HEK293 (cell line): ENCODE measurements around the gene NECAB2.

Experiments used
- CTCF ChIA-PET: fragments of 350-600 bp; formaldehyde crosslinking; extraction: SDS; loops from one replicate; lab custom pipeline; 2021; ENCODE audit warnings: antibody characterized with exemption; lab: Yijun Ruan, JAX
- POLR2A ChIA-PET: fragments of 300-600 bp; formaldehyde crosslinking; extraction: SDS; loops from one replicate; lab custom pipeline; 2020; ENCODE audit warnings: antibody characterized with exemption, inconsistent platforms; lab: Yijun Ruan, JAX
- H3K27ac ChIP-seq: fragments of 200-500 bp; sonication (Bioruptor generic); 2 replicates; pipeline ENCODE4 v1.5.1; 2014; ENCODE audit warnings: low read depth, low read length, control low read depth, inconsistent platforms; ENCODE audit errors: extremely low read depth
- H3K36me3 ChIP-seq, 2 experiments: fragments of 200-500 bp in 1 of 2; sonication (Bioruptor generic) in 1 of 2; 1 replicate in 1 of 2; 2 replicates in 1 of 2; pipeline ENCODE4 v1.5.1; 2014 to 2017; ENCODE audit warnings: inconsistent platforms in 2 of 2, low read length in 2 of 2; ENCODE audit not compliant: control insufficient read depth in 2 of 2, insufficient read depth in 1 of 2
- H3K4me1 ChIP-seq: fragments of 200-500 bp; sonication (Bioruptor generic); 2 replicates; pipeline ENCODE4 v1.5.1; 2014; ENCODE audit warnings: mild to moderate bottlenecking, low read length, inconsistent platforms; ENCODE audit not compliant: control insufficient read depth, insufficient read depth
- H3K4me3 ChIP-seq: 2 replicates; pipeline ENCODE4 v1.5.1; 2011; ENCODE audit warnings: low read depth, mild to moderate bottlenecking, control low read depth, low read length, moderate library complexity
- H3K9me3 ChIP-seq: fragments of 200-500 bp; sonication (Bioruptor generic); 2 replicates; pipeline ENCODE4 v1.5.1; 2014; ENCODE audit warnings: low read depth, low read length, inconsistent platforms; ENCODE audit not compliant: control insufficient read depth, insufficient read depth
- BCL11B ChIP-seq: fragments of 450-650 bp; formaldehyde crosslinking; IDR thresholded peaks from 2 replicates; pipeline ENCODE4 v1.5.1; 2016; ENCODE audit warnings: low read depth, missing biosample characterization, missing genetic modification characterization
- CTCF ChIP-seq: fragments of 450-650 bp; formaldehyde crosslinking; IDR thresholded peaks from 2 replicates; pipeline ENCODE4 v1.5.1; 2016; ENCODE audit warnings: missing biosample characterization, missing genetic modification characterization
- HOXC10 ChIP-seq: sonication (generic); formaldehyde crosslinking; IDR thresholded peaks from 2 replicates; pipeline ENCODE4 v1.8.1; 2023; ENCODE audit warnings: mild to moderate bottlenecking, missing genetic modification reagents
- KLF1 ChIP-seq: fragments of 450-650 bp; formaldehyde crosslinking; IDR thresholded peaks from 2 replicates; pipeline ENCODE4 v1.5.1; 2016; ENCODE audit warnings: missing biosample characterization, missing genetic modification characterization
- MYNN ChIP-seq: fragments of 450-650 bp; formaldehyde crosslinking; IDR thresholded peaks from 2 replicates; pipeline ENCODE4 v1.5.1; 2016; ENCODE audit warnings: missing biosample characterization, missing genetic modification characterization, borderline replicate concordance
- SP3 ChIP-seq: fragments of 450-650 bp; formaldehyde crosslinking; IDR thresholded peaks from 2 replicates; pipeline ENCODE4 v1.5.1; 2016; ENCODE audit warnings: missing biosample characterization, missing genetic modification characterization
- WT1 ChIP-seq: fragments of 450-650 bp; formaldehyde crosslinking; IDR thresholded peaks from 2 replicates; pipeline ENCODE4 v1.5.1; 2016; ENCODE audit warnings: missing biosample characterization, missing genetic modification characterization
- ZBTB48 ChIP-seq: fragments of 450-650 bp; formaldehyde crosslinking; IDR thresholded peaks from 2 replicates; pipeline ENCODE4 v1.5.1; 2016; ENCODE audit warnings: missing biosample characterization, missing genetic modification characterization
- ZFP41 ChIP-seq: fragments of 450-650 bp; formaldehyde crosslinking; IDR thresholded peaks from 2 replicates; pipeline ENCODE4 v1.5.1; 2016; ENCODE audit warnings: missing biosample characterization, missing genetic modification characterization, borderline replicate concordance
- ZNF174 ChIP-seq: fragments of 450-650 bp; formaldehyde crosslinking; IDR thresholded peaks from 2 replicates; pipeline ENCODE4 v1.5.0; 2017; ENCODE audit warnings: missing biosample characterization, mild to moderate bottlenecking, missing genetic modification characterization
- ZNF394 ChIP-seq: fragments of 450-650 bp; formaldehyde crosslinking; IDR thresholded peaks from 2 replicates; pipeline ENCODE4 v1.5.1; 2016; ENCODE audit warnings: missing biosample characterization, missing genetic modification characterization, mild to moderate bottlenecking, moderate library complexity, borderline replicate concordance
- ZNF404 ChIP-seq: fragments of 450-650 bp; formaldehyde crosslinking; IDR thresholded peaks from 2 replicates; pipeline ENCODE4 v1.5.1; 2017; ENCODE audit warnings: missing biosample characterization, missing genetic modification characterization
- ZNF416 ChIP-seq: fragments of 450-650 bp; formaldehyde crosslinking; IDR thresholded peaks from 2 replicates; pipeline ENCODE4 v1.5.1; 2016; ENCODE audit warnings: missing biosample characterization, missing genetic modification characterization
- ZNF423 ChIP-seq: fragments of 450-650 bp; formaldehyde crosslinking; IDR thresholded peaks from 2 replicates; pipeline ENCODE4 v1.5.1; 2016; ENCODE audit warnings: missing biosample characterization, missing genetic modification characterization
- ZNF513 ChIP-seq: fragments of 450-650 bp; IDR thresholded peaks from 2 replicates; pipeline ENCODE4 v1.5.1; 2018; ENCODE audit warnings: missing biosample characterization, missing genetic modification characterization
- ZNF521 ChIP-seq: fragments of 450-650 bp; formaldehyde crosslinking; IDR thresholded peaks from 2 replicates; pipeline ENCODE4 v1.5.1; 2017; ENCODE audit warnings: missing biosample characterization, mild to moderate bottlenecking, missing genetic modification characterization
- ZNF623 ChIP-seq: fragments of 450-650 bp; formaldehyde crosslinking; IDR thresholded peaks from 2 replicates; pipeline ENCODE4 v1.5.1; 2016; ENCODE audit warnings: missing biosample characterization, missing genetic modification characterization
- ZNF76 ChIP-seq: fragments of 450-650 bp; formaldehyde crosslinking; IDR thresholded peaks from 2 replicates; pipeline ENCODE4; 2016; ENCODE audit warnings: low read depth, missing biosample characterization, missing genetic modification characterization, borderline replicate concordance
- ZNF785 ChIP-seq: fragments of 450-650 bp; formaldehyde crosslinking; IDR thresholded peaks from 2 replicates; pipeline ENCODE4 v1.5.1; 2016; ENCODE audit warnings: missing biosample characterization, missing genetic modification characterization
- ZNF837 ChIP-seq: fragments of 450-650 bp; formaldehyde crosslinking; IDR thresholded peaks from 2 replicates; pipeline ENCODE4 v1.5.1; 2016; ENCODE audit warnings: missing biosample characterization, missing genetic modification characterization
- ZSCAN5A ChIP-seq: fragments of 450-650 bp; formaldehyde crosslinking; IDR thresholded peaks from 2 replicates; pipeline ENCODE4 v1.5.1; 2016; ENCODE audit warnings: missing biosample characterization, missing genetic modification characterization
- ZXDB ChIP-seq: fragments of 450-650 bp; formaldehyde crosslinking; IDR thresholded peaks from 2 replicates; pipeline ENCODE4 v1.5.1; 2016; ENCODE audit warnings: missing biosample characterization, missing genetic modification characterization

The NECAB2 gene

GRCh38 chr16:83995754-83996153, 27.7 kb downstream of the NECAB2 start:
- H3K27ac ChIP-seq = no peak overlapping the region
- TF ChIP-seq ZXDB (tag by site-specific recombination) (peak; percentile 50; the same call in 1 of the 2 replicates), ZNF423 (tag by site-specific recombination) (no peak), MYNN (tag by site-specific recombination) (peak; percentile 31; the same call in 1 of the 2 replicates), ZNF394 (tag by site-specific recombination) (peak; percentile 50; the same call in 1 of the 2 replicates)
- TF ChIP-seq, all 188 proteins: peak for 3
- H3K4me3 ChIP-seq = no peak overlapping the region
- H3K4me1 ChIP-seq = no peaks in the 10 kb centered on the region
- ChIA-PET POLR2A (interaction anchor here (1.0 kb wide), 1 partner anchor 18 kb away, joined by 3 read pairs; no protein-coding TSS in a partner anchor), CTCF (interaction anchor here (1.0 to 1.6 kb wide), 4 partner anchors 13 to 512 kb away, joined by 3 to 5 read pairs (median 4); no protein-coding TSS in a partner anchor)
- no peaks in the 10 kb centered on the region for H3K36me3 ChIP-seq
- no peaks in the 10 kb centered on the region for H3K9me3 ChIP-seq

- Histone ChIP-seq H3K27ac (no peak overlapping the region), H3K9me3 (no peaks in the 10 kb centered on the region), H3K4me3 (no peak overlapping the region), H3K4me1 (no peaks in the 10 kb centered on the region), H3K36me3 (no peaks in the 10 kb centered on the region)
- TF ChIP-seq CTCF (tag by site-specific recombination) = 0 out of 2 replicates have a peak, but pooled peaks have one; percentile 27
- TF ChIP-seq ZNF404 = no peak
- ChIA-PET POLR2A (interaction anchor here (1.0 kb wide), 1 partner anchor 17 kb away, joined by 3 read pairs; no protein-coding TSS in a partner anchor), CTCF (interaction anchor here (0.6 to 1.4 kb wide), 5 partner anchors 10 to 626 kb away, joined by 3 to 5 read pairs (median 3); no protein-coding TSS in a partner anchor)
Observed at GRCh38 chr16:83996481-83997252, 28.6 kb downstream of the NECAB2 start.

- no peaks in the 10 kb centered on the region for H3K9me3 ChIP-seq
- no peak overlapping the region for H3K27ac ChIP-seq
- H3K36me3 ChIP-seq = no peaks in the 10 kb centered on the region
- ChIA-PET POLR2A (no interaction called here), CTCF (interaction anchor here (1.0 kb wide), 1 partner anchor 16 kb away, joined by 4 read pairs; no protein-coding TSS in a partner anchor)
- no peaks in the 10 kb centered on the region for H3K4me1 ChIP-seq
- H3K4me3 ChIP-seq = no peak overlapping the region
- no peak for TF ChIP-seq KLF1
- no peak for TF ChIP-seq ZSCAN5A (tag by site-specific recombination)
- TF ChIP-seq ZNF837 (tag by site-specific recombination) = no peak
- TF ChIP-seq ZNF76 (tag by site-specific recombination) = no peak
- no peak for TF ChIP-seq BCL11B
- no peak for TF ChIP-seq ZNF623 (tag by site-specific recombination)
- no peak for TF ChIP-seq ZNF174 (tag by site-specific recombination)
- no peak for TF ChIP-seq ZNF785 (tag by site-specific recombination)
- no peak for TF ChIP-seq SP3 (tag by site-specific recombination)
- no peak for TF ChIP-seq HOXC10
- no peak for TF ChIP-seq ZNF416
- no peak for TF ChIP-seq ZNF521 (tag by site-specific recombination)
- TF ChIP-seq WT1 (tag by site-specific recombination) = no peak
- TF ChIP-seq ZNF513 = no peak
- TF ChIP-seq ZBTB48 (tag by site-specific recombination) = no peak
- TF ChIP-seq ZFP41 = no peak
Observed at GRCh38 chr16:83998091-83998490, 30.0 kb downstream of the NECAB2 start.
